Cardiac muscle cell (in vitro differentiated cells and primary cell): ENCODE results near the gene CD52. TPM values are rescaled to one million over a fixed set of nuclear protein-coding genes. Genes with fewer than 3 reads are reported as not detected.
A peak's percentile ranks its signal among the peaks of the same experiment; 100 is the strongest.

Experiments
- DNase-seq, 2 donors: peaks; one replicate each; pipeline versions ENCODE4 v3.0.0 to v3.0.0-alpha.2; 2010 to 2017; ENCODE audit warnings: low read depth in 1 of 2, low spot score in 1 of 2
- H3K27ac ChIP-seq: fragments of 200-600 bp; sonication (generic); 2 replicates; pipeline ENCODE4 v1.5.1; 2016
- H3K27me3 ChIP-seq: fragments of 200-600 bp; sonication (generic); 2 replicates; pipeline ENCODE4 v1.6.0; 2016; ENCODE audit warnings: control low read depth
- H3K36me3 ChIP-seq: fragments of 200-600 bp; sonication (generic); 2 replicates; pipeline ENCODE4 v1.5.1; 2016; ENCODE audit warnings: control low read depth
- H3K4me1 ChIP-seq: fragments of 200-600 bp; sonication (generic); 2 replicates; pipeline ENCODE4 v1.8.1; 2017; ENCODE audit warnings: low read depth, mild to moderate bottlenecking, mixed run types
- H3K4me3 ChIP-seq: fragments of 200-600 bp; sonication (generic); 2 replicates; pipeline ENCODE4 v1.5.1; 2016; ENCODE audit warnings: mild to moderate bottlenecking
- H3K9me3 ChIP-seq: fragments of 200-600 bp; sonication (generic); 2 replicates; pipeline ENCODE4 v1.5.1; 2017; ENCODE audit warnings: low read depth, mild to moderate bottlenecking, control low read depth
- CTCF ChIP-seq: IDR thresholded peaks from 2 replicates; pipeline ENCODE4 v1.5.1; 2012; ENCODE audit warnings: low read depth, mild to moderate bottlenecking, low read length
- polyA plus RNA-seq: library from polyadenylated mRNA; unstranded; fragments of >200 nt; fragmentation: Nextera tagmentation; extraction: Ambion mirVana; gene quantifications from 2 replicates; pipeline ENCODE4 v1.2.1, GENCODE V29; 2016
- total RNA-seq: library from RNA; depleted of rRNA; stranded (reverse); fragments of >200 nt; gene quantifications from 2 replicates; pipeline ENCODE4 v1.2.3, GENCODE V29; 2016

The CD52 gene
- total and polyA plus RNA-seq, 2 experiments from 2014 or later, result 3.3 TPM; not detected in 1

GRCh38 chr1:26321315-26322041 lies 3.7 kb downstream of the CD52 start:
- peak; percentile 86 to 88 for DNase-seq
- Histone ChIP-seq H3K27me3 (no peaks in the 10 kb centered on the region), H3K36me3 (no peaks in the 10 kb centered on the region), H3K27ac (no peak overlapping the region), H3K9me3 (no peaks in the 10 kb centered on the region), H3K4me1 (no peaks in the 10 kb centered on the region), H3K4me3 (no peak overlapping the region)
- peak; percentile 87 for TF ChIP-seq CTCF

- Histone ChIP-seq H3K27me3 (no peaks in the 10 kb centered on the region), H3K36me3 (no peaks in the 10 kb centered on the region), H3K4me3 (no peak overlapping the region), H3K4me1 (no peaks in the 10 kb centered on the region), H3K9me3 (no peaks in the 10 kb centered on the region), H3K27ac (no peak overlapping the region)
- no peak for TF ChIP-seq CTCF
- no peak for DNase-seq
These were observed 4.2 kb downstream of the CD52 start for GRCh38 chr1:26322042-26322331.

DNA sequence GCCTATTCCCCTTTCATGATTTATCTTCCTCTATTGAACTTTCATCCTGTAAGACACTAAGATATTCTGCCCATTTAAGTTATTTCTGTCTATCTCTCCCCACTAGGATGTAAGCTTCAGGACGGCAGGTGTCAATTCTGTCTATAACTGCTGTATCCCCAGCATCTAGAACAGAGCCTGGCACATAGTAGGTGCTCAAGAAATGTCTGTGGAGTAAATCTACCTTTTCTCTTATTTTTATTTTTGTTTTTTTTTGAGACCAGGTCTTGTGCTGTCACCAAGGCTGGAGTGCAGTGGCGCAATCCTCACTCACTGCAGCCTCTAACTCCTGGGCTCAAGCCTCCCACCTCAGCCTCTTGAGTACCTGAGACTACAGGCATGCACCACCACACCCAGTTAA lies 5.6 kb downstream of the CD52 start:
- DNase-seq, result no peak
- Histone ChIP-seq H3K27ac (no peak overlapping the region), H3K27me3 (no peaks in the 10 kb centered on the region), H3K4me1 (no peaks in the 10 kb centered on the region), H3K9me3 (no peaks in the 10 kb centered on the region), H3K4me3 (no peak overlapping the region), H3K36me3 (no peaks in the 10 kb centered on the region)
- TF ChIP-seq CTCF, result no peak

GRCh38 chr1:26324550-26324949 lies 6.8 kb downstream of the CD52 start:
- no peaks in the 10 kb centered on the region for H3K4me1 ChIP-seq
- no peaks in the 10 kb centered on the region for H3K27me3 ChIP-seq
- no peaks in the 10 kb centered on the region for H3K36me3 ChIP-seq
- no peak for TF ChIP-seq CTCF
- no peak for DNase-seq
- H3K9me3 ChIP-seq, result no peaks in the 10 kb centered on the region
- H3K4me3 ChIP-seq, result no peak overlapping the region
- no peak overlapping the region for H3K27ac ChIP-seq

- Histone ChIP-seq H3K9me3 (no peaks in the 10 kb centered on the region), H3K4me1 (no peaks in the 10 kb centered on the region), H3K27ac (no peak overlapping the region), H3K36me3 (no peaks in the 10 kb centered on the region), H3K27me3 (no peaks in the 10 kb centered on the region), H3K4me3 (no peak overlapping the region)
- no peak for TF ChIP-seq CTCF
- DNase-seq, result no peak
These were observed 10.2 kb downstream of the CD52 start for GRCh38 chr1:26327956-26328362.
